ENCODE results near the gene TSHR.

GRCh38 chr14:81028461-81028860, 73.0 kb downstream of the TSHR start:
- TF ChIP-seq CTCF (IDR thresholded peaks at IDR 0.05) (no peak), POLR2A (IDR thresholded peaks at IDR 0.05) (no peak), EP300 (IDR thresholded peaks at IDR 0.05) (no peak), POLR2AphosphoS5 (IDR thresholded peaks at IDR 0.05) (no peak)

Measured in suprapubic skin (tissue), 4 donors.